ENCODE results near the gene TNRC18.

TNRC18 gene

DNA sequence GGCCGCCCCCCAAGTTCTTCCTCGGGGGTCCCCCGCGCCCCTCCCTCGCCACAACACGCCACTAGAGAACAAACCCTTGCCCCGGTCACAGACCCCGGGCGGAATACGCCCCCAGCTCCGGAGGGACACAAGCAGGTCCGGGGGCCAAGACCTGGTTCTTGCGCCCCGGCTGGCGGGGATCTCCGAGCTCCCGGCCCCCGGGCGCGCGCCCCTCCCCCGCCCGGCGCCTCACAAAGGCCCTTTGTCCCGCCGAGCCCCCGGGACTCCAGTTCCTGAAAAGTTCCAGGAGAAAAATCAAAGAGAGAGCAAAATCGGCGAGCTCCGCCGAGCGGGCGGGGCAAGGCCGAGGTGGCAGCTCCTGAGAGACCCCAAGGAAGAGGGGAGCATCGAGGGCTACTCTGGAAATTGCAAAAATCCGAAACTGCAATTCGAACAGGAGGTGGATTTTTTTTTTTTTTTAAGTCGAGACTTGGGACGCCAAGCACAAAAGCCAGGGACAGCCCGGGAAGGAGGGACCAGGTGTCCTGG lies 4.0 kb downstream of the TNRC18 start:
- DNase-seq (ENCODE audit: low spot score) = no peak
- in situ Hi-C loops (cut with MboI; ENCODE audit: low pct_unique_long_range_greater_than_20kb, low sequenced_read_pairs, unreplicated experiment) = no loop called here
- TF ChIP-seq, protein P1, sequence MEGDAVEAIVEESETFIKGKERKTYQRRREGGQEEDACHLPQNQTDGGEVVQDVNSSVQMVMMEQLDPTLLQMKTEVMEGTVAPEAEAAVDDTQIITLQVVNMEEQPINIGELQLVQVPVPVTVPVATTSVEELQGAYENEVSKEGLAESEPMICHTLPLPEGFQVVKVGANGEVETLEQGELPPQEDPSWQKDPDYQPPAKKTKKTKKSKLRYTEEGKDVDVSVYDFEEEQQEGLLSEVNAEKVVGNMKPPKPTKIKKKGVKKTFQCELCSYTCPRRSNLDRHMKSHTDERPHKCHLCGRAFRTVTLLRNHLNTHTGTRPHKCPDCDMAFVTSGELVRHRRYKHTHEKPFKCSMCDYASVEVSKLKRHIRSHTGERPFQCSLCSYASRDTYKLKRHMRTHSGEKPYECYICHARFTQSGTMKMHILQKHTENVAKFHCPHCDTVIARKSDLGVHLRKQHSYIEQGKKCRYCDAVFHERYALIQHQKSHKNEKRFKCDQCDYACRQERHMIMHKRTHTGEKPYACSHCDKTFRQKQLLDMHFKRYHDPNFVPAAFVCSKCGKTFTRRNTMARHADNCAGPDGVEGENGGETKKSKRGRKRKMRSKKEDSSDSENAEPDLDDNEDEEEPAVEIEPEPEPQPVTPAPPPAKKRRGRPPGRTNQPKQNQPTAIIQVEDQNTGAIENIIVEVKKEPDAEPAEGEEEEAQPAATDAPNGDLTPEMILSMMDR (IDR thresholded peaks at IDR 0.05; ENCODE audit: extremely low read depth, insufficient read depth, missing control alignments) = no peak

DNA sequence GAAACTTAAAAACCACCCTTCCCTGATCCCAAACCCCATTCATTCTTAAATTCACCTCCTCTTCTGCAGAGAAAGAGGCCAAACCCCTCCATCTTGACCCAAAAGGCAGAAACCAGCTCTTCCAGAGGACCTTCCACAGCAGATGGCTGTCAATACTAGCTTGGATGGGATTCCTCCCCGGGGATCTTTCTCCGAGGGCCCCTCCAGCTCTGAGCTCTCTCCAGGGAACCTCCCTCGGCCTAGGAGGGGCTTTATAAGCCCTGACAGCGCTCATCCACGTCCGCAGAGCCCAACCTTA lies 5.4 kb downstream of the TNRC18 start:
- no peak for DNase-seq (ENCODE audit: low spot score)
- TF ChIP-seq, protein P1 (IDR thresholded peaks at IDR 0.05; ENCODE audit: extremely low read depth, insufficient read depth, missing control alignments) = no peak
- in situ Hi-C loops (cut with MboI; ENCODE audit: low pct_unique_long_range_greater_than_20kb, low sequenced_read_pairs, unreplicated experiment) = no loop called here

DNA sequence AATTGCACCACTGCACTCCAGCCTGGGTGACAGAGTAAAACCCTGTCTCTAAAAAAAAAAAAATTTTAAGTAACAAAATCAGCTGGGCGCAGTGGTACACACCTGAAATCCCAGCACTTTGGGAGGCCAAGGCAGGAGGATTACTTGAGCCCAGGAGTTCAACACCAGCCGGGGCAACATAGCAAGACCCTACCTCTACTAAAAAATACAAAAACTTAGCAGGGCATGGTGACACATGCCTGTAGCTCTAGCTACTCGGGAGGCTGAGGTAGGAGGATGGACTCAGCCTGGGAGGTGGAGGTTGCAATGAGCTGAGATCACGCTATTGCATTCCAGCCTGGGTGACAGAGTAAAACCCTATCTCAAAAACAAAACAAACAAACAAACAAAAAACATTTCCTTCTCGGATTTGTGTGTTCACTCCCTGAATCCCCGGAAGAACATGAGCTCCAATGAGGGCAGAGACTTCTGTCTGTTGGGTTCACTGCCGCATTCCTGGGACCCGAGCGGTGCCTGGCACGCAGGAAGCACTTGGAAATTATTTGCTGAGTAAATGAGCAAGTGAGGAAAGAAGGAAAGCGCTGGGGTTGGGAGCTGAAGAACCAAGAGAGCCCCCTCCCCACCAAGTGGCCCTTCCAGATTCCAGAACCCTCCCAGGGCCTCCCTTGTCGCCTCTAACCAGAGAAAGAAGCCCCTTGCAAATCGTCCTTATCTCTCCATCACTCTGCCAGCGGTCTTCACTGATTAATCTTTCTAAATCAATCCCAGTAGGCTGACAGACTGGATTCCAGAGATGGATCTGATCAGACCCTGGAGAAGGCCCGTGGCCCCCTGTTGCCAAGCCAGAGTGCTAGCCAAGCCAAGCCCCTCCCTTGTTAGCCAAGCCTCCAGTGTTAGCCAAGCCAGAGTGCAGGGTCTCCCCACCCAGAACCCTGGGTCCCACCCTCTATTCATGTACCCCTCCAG lies 6.2 kb downstream of the TNRC18 start:
- in situ Hi-C loops (cut with MboI; ENCODE audit: low pct_unique_long_range_greater_than_20kb, low sequenced_read_pairs, unreplicated experiment) = no loop called here
- DNase-seq (ENCODE audit: low spot score) = no peak
- TF ChIP-seq, protein P1 (IDR thresholded peaks at IDR 0.05; ENCODE audit: extremely low read depth, insufficient read depth, missing control alignments) = no peak

DNA sequence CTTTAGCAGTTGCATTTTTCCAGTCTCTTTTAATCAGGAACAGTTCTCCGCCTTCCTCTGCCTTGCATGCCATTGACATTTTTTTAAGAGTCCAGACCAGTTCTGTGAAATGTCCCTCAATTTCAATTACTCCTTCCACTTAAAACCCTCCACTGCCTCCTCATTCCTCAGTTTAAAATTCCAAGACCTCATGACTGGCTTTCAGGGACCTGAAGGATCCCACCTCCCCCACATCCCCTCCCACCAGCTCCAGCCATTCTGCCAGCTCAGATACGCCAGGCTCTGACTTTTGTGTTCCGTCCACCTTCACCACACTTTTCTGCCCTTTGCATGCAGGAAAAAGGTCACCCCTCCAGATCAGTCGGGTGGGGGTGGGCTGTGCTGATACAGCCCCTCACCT lies 8.7 kb downstream of the TNRC18 start:
- TF ChIP-seq, protein P1 (IDR thresholded peaks at IDR 0.05; ENCODE audit: extremely low read depth, insufficient read depth, missing control alignments) = no peak
- in situ Hi-C loops (cut with MboI; ENCODE audit: low pct_unique_long_range_greater_than_20kb, low sequenced_read_pairs, unreplicated experiment) = no loop called here
- no peak for DNase-seq (ENCODE audit: low spot score)

DNA sequence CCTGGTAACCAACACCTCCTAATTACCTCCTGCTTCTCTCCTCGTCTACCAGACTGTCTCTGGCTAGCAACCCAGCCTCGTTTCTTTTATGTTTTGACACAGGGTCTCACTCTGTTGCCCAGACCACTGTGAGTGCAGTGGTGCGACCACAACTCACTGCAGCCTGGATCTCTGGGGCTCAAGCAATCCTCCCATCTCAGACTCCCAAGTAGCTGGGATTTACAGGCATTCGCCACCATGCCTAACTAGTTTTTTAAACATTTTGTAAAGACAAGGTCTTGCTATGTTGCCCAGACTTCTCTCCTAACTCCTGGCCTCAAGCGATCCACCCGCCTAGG lies 10.2 kb downstream of the TNRC18 start:
- no peak for DNase-seq (ENCODE audit: low spot score)
- in situ Hi-C loops (cut with MboI; ENCODE audit: low pct_unique_long_range_greater_than_20kb, low sequenced_read_pairs, unreplicated experiment) = no loop called here

DNA sequence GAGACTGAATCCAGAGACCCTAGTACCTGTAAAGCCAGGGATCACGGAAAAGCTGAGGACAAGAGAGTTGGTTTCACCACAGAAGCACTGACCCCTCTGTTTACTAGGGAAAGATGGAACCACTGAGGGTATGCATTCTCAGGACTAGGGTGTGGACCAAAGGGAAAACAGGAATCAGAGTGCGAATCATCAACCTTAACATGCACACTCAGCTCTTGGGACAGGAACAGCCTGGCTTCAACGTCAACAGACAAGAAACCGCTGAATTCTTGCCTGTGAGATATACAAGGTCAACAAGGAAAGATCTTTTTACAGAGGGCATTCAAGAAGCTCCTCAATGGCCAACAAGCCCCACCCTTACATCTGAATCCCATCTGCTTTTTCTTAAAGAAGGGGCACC lies 14.9 kb downstream of the TNRC18 start:
- TF ChIP-seq, protein P1 (IDR thresholded peaks at IDR 0.05; ENCODE audit: extremely low read depth, insufficient read depth, missing control alignments) = no peak
- in situ Hi-C loops (cut with MboI; ENCODE audit: low pct_unique_long_range_greater_than_20kb, low sequenced_read_pairs, unreplicated experiment) = no loop called here
- DNase-seq (ENCODE audit: low spot score) = no peak

More for the DNA sequence above, 10.2 kb downstream of the TNRC18 start:
- TF ChIP-seq, protein P1 (IDR thresholded peaks at IDR 0.05; ENCODE audit: extremely low read depth, insufficient read depth, missing control alignments) = no peak

Measured in GM13977 (cell line).